GM12891 (cell line): ENCODE data around the gene SDC1.

Source experiments
- DNase-seq: peaks from one replicate; pipeline ENCODE4 v3.0.0; 2011; ENCODE audit warnings: low spot score; ENCODE audit not compliant: insufficient read length
- FAIRE-seq: peaks from 2 replicates; lab custom pipeline; 2011; peaks lifted over from hg19 to GRCh38; lab: Jason Lieb, UNC
- PAX5 ChIP-seq: IDR thresholded peaks from 2 replicates; pipeline ENCODE4 v1.6.1; 2011; ENCODE audit warnings: low read length, moderate library complexity, mild to moderate bottlenecking; ENCODE audit not compliant: insufficient read depth, severe bottlenecking
- POLR2A ChIP-seq: IDR thresholded peaks from 2 replicates; pipeline ENCODE4 v1.6.1; 2011; ENCODE audit warnings: low read depth, low read length, control low read depth
- POLR2AphosphoS5 ChIP-seq: IDR thresholded peaks from 2 replicates; pipeline ENCODE4 v1.6.1; 2011; ENCODE audit warnings: low read depth, low read length, control low read depth
- POU2F2 ChIP-seq: IDR thresholded peaks from 2 replicates; pipeline ENCODE4 v1.6.1; 2011; ENCODE audit warnings: low read depth, mild to moderate bottlenecking, control low read depth, low read length, moderate library complexity
- SPI1 ChIP-seq: IDR thresholded peaks from 2 replicates; pipeline ENCODE4 v1.6.1; 2011; ENCODE audit warnings: low read depth, low read length, control low read depth
- TAF1 ChIP-seq: IDR thresholded peaks from 2 replicates; pipeline ENCODE4 v1.6.1; 2011; ENCODE audit warnings: low read depth, low read length, control low read depth

The SDC1 gene

DNA sequence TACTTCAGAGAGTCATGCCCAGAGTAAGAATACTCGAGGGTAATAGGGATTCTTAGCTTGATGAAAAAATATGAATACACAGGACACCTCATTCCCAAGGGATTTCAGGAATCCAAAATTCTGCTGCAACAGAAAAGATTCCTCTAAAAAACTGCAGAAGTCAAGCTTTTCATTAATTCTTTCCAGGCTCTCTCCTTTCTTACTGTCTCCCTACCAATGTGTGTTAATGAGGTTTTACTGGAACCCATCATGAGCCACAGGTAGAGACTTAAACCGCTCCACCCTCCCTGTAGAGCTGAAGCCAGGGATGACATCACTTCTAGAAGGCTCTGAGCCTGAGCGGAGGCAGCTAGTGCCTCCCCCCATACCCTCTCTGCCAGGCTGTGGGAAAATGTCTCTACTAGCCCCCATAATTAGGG, 3.4 kb downstream of the SDC1 start:
- DNase-seq: no peak
- no peak for FAIRE-seq
- no peak for TF ChIP-seq POLR2AphosphoS5
- no peak for TF ChIP-seq SPI1
- TF ChIP-seq POLR2A: no peak
- no peak for TF ChIP-seq PAX5
- no peak for TF ChIP-seq TAF1
- no peak for TF ChIP-seq POU2F2

DNA sequence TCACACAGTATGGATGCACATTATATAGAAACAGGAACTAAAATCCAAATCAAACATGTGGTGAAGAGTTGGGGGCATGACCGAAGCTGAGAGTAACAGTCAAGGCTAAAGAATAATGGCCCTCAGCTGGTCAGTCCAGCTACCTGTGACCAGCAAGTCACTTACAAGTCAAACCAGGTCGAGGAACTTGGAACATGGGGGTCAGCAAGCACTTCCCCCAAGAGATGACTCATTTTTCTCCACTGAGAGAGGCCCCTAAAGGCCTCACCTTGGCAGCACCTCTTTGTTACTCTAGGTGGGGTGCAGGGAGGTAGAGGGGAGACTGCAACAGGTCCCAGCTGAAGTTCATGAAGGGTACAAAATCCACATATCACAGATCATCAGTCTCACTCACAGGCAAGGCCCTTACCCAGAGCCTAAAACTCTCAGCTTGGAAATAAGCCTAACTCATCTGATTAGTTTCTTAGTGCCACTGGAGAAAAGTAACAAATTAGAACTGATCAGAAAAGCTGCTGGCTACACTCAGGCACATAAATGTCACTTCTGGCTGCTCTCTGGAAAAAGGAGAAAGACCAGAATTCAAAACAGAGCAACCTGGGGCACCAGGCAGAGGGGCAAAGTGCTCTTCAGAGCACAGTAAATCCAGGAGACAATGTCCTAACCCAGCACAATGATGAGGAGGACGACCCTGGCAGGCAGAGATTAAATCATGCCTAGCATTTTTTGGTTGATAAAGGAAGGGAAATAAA, 4.0 kb downstream of the SDC1 start:
- DNase-seq (no peak), FAIRE-seq (no peak)
- no peak for TF ChIP-seq POU2F2
- no peak for TF ChIP-seq POLR2A
- no peak for TF ChIP-seq TAF1
- no peak for TF ChIP-seq SPI1
- no peak for TF ChIP-seq PAX5
- no peak for TF ChIP-seq POLR2AphosphoS5

DNA sequence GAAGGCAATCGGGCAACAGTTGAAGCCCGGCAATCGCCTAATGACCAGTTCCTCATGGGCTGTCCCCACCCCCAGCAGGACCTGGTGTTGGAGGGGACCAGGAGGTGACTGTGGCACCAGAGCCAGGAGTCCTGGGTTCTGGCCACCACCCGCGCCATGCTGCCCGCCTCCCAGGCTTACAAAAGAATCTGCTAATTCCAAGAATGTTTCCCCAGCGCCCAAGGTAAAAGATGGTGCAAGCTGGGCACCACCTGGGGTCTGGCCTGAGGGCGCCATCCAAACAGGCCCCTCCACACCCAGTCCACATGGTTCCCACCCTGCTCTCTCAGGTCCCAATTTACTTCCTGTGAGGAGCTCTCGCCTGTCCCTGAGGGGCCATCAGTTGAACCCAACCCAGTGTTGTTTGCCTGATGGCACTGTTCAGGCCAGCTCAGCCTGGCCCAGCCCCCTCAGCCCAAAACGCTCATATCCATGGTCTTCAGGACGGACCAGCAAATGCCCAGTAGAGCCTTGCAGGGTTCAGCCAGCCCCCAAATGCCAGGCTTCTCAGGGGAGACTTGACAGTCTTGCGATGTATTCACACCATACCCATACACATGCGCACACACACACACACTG, 5.1 kb downstream of the SDC1 start:
- DNase-seq: no peak
- TF ChIP-seq POLR2AphosphoS5 (no peak), POU2F2 (no peak), POLR2A (no peak), TAF1 (no peak), SPI1 (no peak), PAX5 (no peak)
- FAIRE-seq: no peak

DNA sequence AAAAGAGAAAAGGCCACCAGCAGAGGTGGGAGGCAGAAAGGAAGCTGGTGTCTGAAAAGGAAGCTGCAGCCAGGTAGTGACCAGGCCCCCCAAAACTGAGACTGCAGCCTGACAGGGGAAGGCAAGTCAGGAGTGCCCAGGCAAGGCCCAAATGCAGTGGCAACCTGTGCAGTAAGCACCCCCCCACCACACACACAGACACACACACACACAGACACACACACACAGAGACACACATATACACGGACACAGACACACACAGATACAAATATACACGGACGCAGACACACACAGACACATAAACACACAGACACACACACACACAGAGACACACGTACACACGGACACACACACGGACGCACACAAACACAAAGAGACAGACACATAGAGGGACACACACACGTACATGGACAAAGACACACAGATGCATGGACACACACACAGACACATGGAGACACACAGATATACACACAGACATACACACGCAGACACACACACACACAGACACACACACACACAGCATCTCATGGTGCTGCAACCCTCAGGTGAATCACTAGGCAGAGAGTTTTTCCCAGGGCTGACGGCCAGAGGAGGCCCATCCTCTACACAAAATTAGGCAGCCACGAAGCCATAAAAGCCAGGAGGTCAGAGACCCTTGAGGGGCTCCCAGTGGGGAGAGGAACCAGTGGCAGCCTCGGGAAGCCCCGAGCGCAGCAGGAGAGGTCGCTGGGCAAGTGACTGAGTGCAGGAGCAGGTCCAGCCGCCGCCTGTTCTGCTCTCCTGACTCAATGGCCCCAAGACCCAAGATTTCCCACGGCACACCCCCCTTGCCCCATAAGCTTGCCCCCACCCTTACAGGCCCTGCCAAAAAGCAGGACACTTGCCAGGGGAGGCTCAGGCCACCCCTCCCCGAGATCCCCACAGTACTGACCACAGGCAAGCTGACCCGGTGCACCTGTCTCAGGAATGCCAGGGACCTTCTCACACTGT, 6.3 kb downstream of the SDC1 start:
- no peak for FAIRE-seq
- DNase-seq: no peak
- TF ChIP-seq TAF1 (no peak), POU2F2 (no peak), SPI1 (no peak), PAX5 (no peak), POLR2AphosphoS5 (no peak), POLR2A (no peak)

DNA sequence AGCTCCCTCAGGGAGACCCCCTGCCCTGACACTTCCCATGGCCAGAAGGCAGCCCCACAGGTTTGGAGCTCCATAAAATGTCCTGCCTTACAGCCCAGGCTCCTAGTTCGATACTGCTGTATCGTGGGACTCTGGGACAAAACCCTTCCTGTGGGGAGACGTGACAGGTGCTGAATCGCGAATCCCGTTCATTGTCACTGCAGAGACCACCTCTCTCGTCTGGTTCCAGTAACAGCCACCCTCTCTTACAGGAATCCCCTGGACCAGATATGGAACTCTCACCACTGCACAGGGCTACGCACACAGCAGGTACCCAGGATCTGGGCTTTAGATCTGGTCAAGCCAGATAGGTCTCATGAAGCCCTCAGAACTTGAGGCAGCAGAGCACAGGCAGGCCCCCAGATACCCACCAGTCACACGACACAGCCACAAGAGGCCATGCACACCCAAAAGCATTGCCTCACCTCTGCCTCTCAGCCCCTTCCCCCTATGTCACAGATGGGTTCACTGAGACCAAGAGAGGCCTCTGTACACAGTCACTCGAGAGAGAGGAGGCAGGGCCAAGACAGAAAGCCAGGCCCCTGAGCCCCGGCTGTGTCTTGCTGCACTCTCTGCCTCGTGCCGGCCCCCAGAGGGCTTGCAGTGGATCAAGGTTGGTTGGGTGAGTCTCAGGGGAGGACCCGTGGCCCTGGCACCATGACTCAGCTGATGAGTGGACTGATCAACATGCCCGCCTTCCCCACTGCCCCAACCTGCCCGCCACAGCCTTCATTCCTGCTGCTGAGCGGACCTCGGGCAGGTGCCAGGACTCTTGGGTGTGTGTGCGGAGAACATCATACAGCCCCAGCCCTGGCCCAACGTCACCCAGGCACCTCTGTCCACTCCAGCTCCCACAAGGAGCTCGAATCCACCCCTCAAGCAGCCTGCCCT, 7.6 kb downstream of the SDC1 start:
- TF ChIP-seq POLR2A (no peak), PAX5 (no peak), TAF1 (no peak), POLR2AphosphoS5 (no peak), SPI1 (no peak), POU2F2 (no peak)
- no peak for DNase-seq
- no peak for FAIRE-seq

DNA sequence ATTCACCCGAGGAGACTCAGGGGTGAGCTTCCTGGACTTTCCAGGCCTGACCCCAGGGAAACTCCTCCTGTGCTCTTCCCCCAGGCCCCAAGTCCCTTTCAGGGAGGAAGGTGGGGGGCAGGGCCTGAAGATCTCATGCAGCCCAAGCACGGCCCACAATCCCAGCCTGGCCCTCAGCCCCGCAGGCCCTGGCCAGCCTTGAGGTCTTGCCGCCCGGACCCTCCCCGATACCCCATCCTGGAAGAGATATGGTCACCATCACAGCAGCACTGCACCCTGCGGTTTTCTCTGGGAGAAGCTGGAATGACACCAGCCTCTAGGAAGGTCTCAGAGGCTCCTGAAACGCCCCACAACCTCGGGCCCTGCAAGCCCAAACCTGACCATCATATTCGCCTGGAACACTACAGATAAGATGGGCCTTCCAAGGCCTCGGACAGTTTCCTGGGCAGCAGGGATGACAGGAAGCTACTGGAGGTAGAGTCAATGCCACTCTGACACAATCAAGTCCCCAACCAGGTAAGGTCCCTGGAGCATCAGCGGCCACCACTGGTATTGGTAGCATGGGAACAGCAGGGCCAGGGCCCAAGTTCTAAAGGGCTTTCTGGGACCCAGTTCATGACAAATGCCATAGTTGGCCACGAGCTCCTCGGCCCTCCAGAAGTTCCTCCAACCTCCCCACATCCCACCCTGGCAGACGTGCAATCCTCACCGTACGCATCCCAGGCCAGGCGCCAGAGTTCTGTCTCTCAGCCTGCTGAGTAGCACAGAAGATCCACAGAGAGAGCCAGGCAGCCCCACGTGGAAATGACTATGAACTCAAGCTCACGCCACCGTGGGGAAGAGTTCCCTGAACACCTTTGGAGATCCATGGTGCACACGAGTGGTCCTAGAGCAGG, 8.6 kb downstream of the SDC1 start:
- no peak for TF ChIP-seq SPI1
- TF ChIP-seq TAF1: no peak
- no peak for TF ChIP-seq POLR2AphosphoS5
- no peak for TF ChIP-seq PAX5
- TF ChIP-seq POU2F2: no peak
- TF ChIP-seq POLR2A: no peak
- no peak for DNase-seq
- FAIRE-seq: no peak

DNA sequence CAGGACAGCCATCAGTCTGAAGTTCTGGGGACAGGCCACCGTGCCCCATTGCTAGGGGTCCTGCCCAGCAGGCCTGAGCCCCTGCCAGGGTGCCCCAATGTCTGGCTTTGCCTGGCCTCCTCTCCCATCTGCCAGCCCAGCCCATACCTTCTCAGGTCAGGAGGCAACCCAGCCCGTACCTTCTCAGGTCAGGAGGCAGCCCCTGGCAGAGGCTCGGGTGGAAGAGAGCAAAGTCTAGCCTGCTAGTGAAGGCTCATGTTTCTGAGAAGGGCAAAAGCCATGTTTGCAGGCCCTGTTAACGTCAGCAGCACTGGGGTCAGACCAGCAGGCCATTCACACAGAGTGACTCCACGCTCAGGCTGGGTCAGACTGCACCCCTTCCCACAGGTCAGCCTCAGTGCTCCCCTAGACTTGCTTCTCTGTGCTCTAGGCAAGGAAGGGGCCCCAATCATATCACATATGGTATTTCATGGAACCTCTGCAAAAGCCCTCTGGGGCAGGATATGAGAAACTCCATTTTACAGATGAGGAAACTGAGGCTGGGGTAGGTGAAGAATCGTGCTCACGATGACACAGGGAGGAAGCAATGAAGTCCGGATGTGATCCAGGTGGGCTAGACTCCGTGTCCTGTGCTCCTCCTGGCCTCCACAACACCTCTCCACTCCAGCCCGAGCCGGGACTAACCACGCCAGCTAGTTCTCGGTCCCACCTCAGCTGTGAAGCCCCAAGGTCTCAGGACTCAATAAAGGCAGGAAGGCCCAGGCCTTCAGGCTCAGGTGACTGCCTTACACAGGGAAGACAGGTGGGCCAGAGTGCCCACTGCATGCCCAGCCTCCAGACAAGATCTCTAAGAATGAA, 9.5 kb downstream of the SDC1 start:
- no peak for FAIRE-seq
- DNase-seq: no peak
- no peak for TF ChIP-seq PAX5
- TF ChIP-seq POLR2AphosphoS5: no peak
- TF ChIP-seq POLR2A: no peak
- no peak for TF ChIP-seq POU2F2
- no peak for TF ChIP-seq TAF1
- no peak for TF ChIP-seq SPI1
